Hepatocyte (in vitro differentiated cells): ENCODE measurements around the gene MACROD2. TPM values are rescaled to one million over a fixed set of nuclear protein-coding genes. Genes with fewer than 3 reads are reported as not detected.

ENCODE experiments used
- DNase-seq: peaks from one replicate; pipeline ENCODE4 v3.0.0-alpha.2; 2016; ENCODE audit warnings: low spot score
- H2AFZ ChIP-seq: fragments of 200-600 bp; sonication (generic); 2 replicates; pipeline ENCODE4 v1.6.0; 2016; ENCODE audit warnings: antibody characterized with exemption, mild to moderate bottlenecking
- H3K27ac ChIP-seq: fragments of 200-600 bp; sonication (generic); 2 replicates; pipeline ENCODE4 v1.5.1; 2016; ENCODE audit warnings: mild to moderate bottlenecking
- H3K27me3 ChIP-seq: fragments of 200-600 bp; sonication (generic); 2 replicates; pipeline ENCODE4 v1.6.1; 2016
- H3K36me3 ChIP-seq: fragments of 200-600 bp; sonication (generic); replicated peaks from 2 replicates; pipeline ENCODE4 v1.5.1; 2016; ENCODE audit warnings: low read depth; ENCODE audit not compliant: insufficient read depth
- H3K4me1 ChIP-seq: fragments of 200-600 bp; sonication (generic); 2 replicates; pipeline ENCODE4 v1.5.1; 2016; ENCODE audit warnings: mild to moderate bottlenecking, moderate library complexity; ENCODE audit not compliant: insufficient read depth
- H3K4me2 ChIP-seq: fragments of 200-600 bp; sonication (generic); 2 replicates; pipeline ENCODE4 v1.6.0; 2016
- H3K4me3 ChIP-seq: fragments of 200-600 bp; sonication (generic); 2 replicates; pipeline ENCODE4 v1.5.1; 2016; ENCODE audit warnings: mild to moderate bottlenecking
- H3K79me2 ChIP-seq: fragments of 200-600 bp; sonication (generic); 2 replicates; pipeline ENCODE4 v1.6.0; 2017; ENCODE audit warnings: mild to moderate bottlenecking
- H3K9me2 ChIP-seq: fragments of 200-600 bp; sonication (generic); replicated peaks from 2 replicates; pipeline ENCODE4 v1.6.0; 2017; ENCODE audit warnings: mild to moderate bottlenecking; ENCODE audit not compliant: insufficient read depth
- H3K9me3 ChIP-seq: fragments of 200-600 bp; sonication (generic); 2 replicates; pipeline ENCODE4 v1.5.1; 2016; ENCODE audit warnings: low read depth, mild to moderate bottlenecking
- H4K20me1 ChIP-seq: fragments of 200-600 bp; sonication (generic); 2 replicates; pipeline ENCODE4 v1.6.0; 2016; ENCODE audit warnings: mild to moderate bottlenecking; ENCODE audit not compliant: insufficient read depth, poor library complexity, severe bottlenecking
- CTCF ChIP-seq: fragments of 200-600 bp; sonication (generic); IDR thresholded peaks from 2 replicates; pipeline ENCODE4 v1.5.1; 2016; ENCODE audit warnings: antibody characterized with exemption, mild to moderate bottlenecking; ENCODE audit not compliant: poor library complexity
- EZH2 ChIP-seq: fragments of 200-600 bp; sonication (generic); IDR thresholded peaks from 2 replicates; pipeline ENCODE4 v1.6.1; 2016; ENCODE audit warnings: antibody characterized with exemption, mild to moderate bottlenecking, borderline replicate concordance
- EZH2phosphoT487 ChIP-seq: fragments of 200-600 bp; sonication (generic); IDR thresholded peaks from one replicate; pipeline ENCODE4 v1.6.1; 2018; ENCODE audit warnings: antibody characterized with exemption, mild to moderate bottlenecking, low read depth, moderate library complexity; ENCODE audit not compliant: unreplicated experiment, severe bottlenecking
- WGBS: methylation state at CpG from one replicate; pipeline ENCODE4 v1.1.6; 2016; ENCODE audit warnings: low lambda C conversion rate; ENCODE audit errors: missing lambda C conversion rate; 5-methylcytosine and 5-hydroxymethylcytosine counted together
- polyA plus RNA-seq: library from polyadenylated mRNA; unstranded; fragments of >200 nt; fragmentation: Nextera tagmentation; extraction: Ambion mirVana; gene quantifications from 2 replicates; pipeline ENCODE4 v1.2.1, GENCODE V29; 2016
- total RNA-seq: library from RNA; depleted of rRNA; stranded (reverse); fragments of >200 nt; gene quantifications from 2 replicates; pipeline ENCODE4 v1.2.3, GENCODE V29; 2014

Gene MACROD2
- total and polyA plus RNA-seq, 2 experiments from 2014 or later: 2.4 to 3.1 TPM

- Histone ChIP-seq H3K9me2 (no peaks in the 10 kb centered on the region), H3K4me3 (no peak overlapping the region), H3K27ac (no peak overlapping the region), H2AFZ (no peak overlapping the region), H3K27me3 (no peaks in the 10 kb centered on the region), H3K9me3 (no peaks in the 10 kb centered on the region), H4K20me1 (no peaks in the 10 kb centered on the region), H3K36me3 (no peaks in the 10 kb centered on the region), H3K4me1 (no peaks in the 10 kb centered on the region), H3K4me2 (no peak overlapping the region), H3K79me2 (no peaks in the 10 kb centered on the region)
- no peak for TF ChIP-seq CTCF
- TF ChIP-seq EZH2phosphoT487: no peak
- TF ChIP-seq EZH2: no peak
- whole genome bisulfite sequencing: 88% methylated on average over 3 of the region's 3 CpGs
- DNase-seq: no peak
Observed at GRCh38 chr20:15395457-15395856, 1400.1 kb downstream of the MACROD2 start.

- Histone ChIP-seq H3K4me3 (no peak overlapping the region), H4K20me1 (no peaks in the 10 kb centered on the region), H3K36me3 (no peaks in the 10 kb centered on the region), H3K4me1 (no peaks in the 10 kb centered on the region), H3K27me3 (no peaks in the 10 kb centered on the region), H3K9me3 (no peaks in the 10 kb centered on the region), H3K27ac (no peak overlapping the region), H3K79me2 (no peaks in the 10 kb centered on the region), H3K4me2 (no peak overlapping the region), H3K9me2 (no peaks in the 10 kb centered on the region), H2AFZ (no peak overlapping the region)
- TF ChIP-seq CTCF (no peak), EZH2 (no peak), EZH2phosphoT487 (no peak)
- DNase-seq: no peak
- 85% methylated on average over 2 of the region's 2 CpGs for WGBS
Observed at GRCh38 chr20:15396026-15396425, 1400.7 kb downstream of the MACROD2 start.

- Histone ChIP-seq H3K4me1 (no peaks in the 10 kb centered on the region), H3K4me2 (no peak overlapping the region), H3K36me3 (no peaks in the 10 kb centered on the region), H2AFZ (no peak overlapping the region), H3K9me3 (no peaks in the 10 kb centered on the region), H3K4me3 (no peak overlapping the region), H3K27ac (no peak overlapping the region), H3K79me2 (no peaks in the 10 kb centered on the region), H3K9me2 (no peaks in the 10 kb centered on the region), H4K20me1 (no peaks in the 10 kb centered on the region), H3K27me3 (no peaks in the 10 kb centered on the region)
- TF ChIP-seq EZH2 (no peak), EZH2phosphoT487 (no peak), CTCF (no peak)
- DNase-seq: no peak
- WGBS: 43% methylated on average over 3 of the region's 3 CpGs
Observed at GRCh38 chr20:15396900-15397299, 1401.6 kb downstream of the MACROD2 start.

- H2AFZ ChIP-seq: no peak overlapping the region
- TF ChIP-seq CTCF (no peak), EZH2 (no peak), EZH2phosphoT487 (no peak)
- no peaks in the 10 kb centered on the region for H3K9me2 ChIP-seq
- no peak overlapping the region for H3K4me3 ChIP-seq
- no peaks in the 10 kb centered on the region for H3K9me3 ChIP-seq
- no peaks in the 10 kb centered on the region for H3K27me3 ChIP-seq
- no peaks in the 10 kb centered on the region for H4K20me1 ChIP-seq
- H3K4me2 ChIP-seq: no peak overlapping the region
- H3K27ac ChIP-seq: no peak overlapping the region
- DNase-seq: no peak
- 91% methylated on average over 2 of the region's 2 CpGs for WGBS
- no peaks in the 10 kb centered on the region for H3K36me3 ChIP-seq
- no peaks in the 10 kb centered on the region for H3K4me1 ChIP-seq
- no peaks in the 10 kb centered on the region for H3K79me2 ChIP-seq
Observed at GRCh38 chr20:15399781-15400180, 1404.5 kb downstream of the MACROD2 start.
